Measurements from ENCODE around the gene NID2.

The NID2 gene

DNA sequence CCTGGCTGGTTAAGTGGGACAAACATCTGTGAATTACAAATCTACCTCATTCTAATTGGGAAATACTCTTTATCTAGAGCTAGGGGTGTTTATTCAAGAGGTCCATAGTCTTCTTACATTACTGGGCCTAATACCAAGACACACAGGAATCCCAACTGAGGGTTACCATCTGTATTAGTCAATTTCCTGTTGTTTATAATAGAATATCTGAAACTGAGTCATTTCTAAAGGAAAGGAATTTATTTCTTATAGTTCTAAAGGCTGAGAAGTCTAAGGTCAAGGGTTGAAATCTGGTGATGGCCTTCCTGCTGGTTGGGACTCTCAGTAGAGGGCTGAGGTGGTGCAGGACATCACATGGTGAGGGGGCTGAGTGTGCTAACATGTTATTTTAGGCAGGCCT is 43.5 kb downstream of the NID2 start:
- DNase-seq, result no peak

- no peak for DNase-seq
Measured at GRCh38 chr14:52023518-52023917, 45.3 kb downstream of the NID2 start.

- DNase-seq, result no peak
Measured at GRCh38 chr14:52021957-52022600, 46.8 kb downstream of the NID2 start.

- no peak for DNase-seq
Measured at GRCh38 chr14:52020866-52021717, 47.8 kb downstream of the NID2 start.

DNA sequence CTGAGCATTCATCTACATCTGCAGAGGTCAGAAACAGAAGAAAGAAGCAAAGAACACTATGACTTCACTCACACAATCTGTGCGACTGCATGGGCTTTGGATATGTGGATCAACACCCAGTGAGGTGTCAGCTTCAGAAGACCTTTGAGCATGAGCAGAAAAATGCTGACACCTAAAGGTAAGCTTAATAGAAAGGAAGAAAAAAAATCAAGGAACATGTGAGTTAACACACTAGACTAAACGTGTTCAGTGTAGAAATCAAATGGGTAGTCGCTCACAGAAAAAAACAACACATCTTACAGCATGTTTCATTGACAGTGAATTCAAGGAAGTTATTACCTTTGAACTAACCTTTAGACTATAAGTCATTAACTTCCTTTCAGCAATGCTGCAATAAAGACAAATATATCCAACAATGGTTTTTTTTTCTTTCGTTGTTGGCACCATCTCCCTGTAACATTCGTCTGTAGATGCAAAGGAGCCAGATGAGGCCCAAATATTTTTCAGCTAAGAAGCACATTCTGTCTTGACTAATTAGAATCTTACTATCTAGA is 48.6 kb downstream of the NID2 start:
- DNase-seq, result no peak

DNA sequence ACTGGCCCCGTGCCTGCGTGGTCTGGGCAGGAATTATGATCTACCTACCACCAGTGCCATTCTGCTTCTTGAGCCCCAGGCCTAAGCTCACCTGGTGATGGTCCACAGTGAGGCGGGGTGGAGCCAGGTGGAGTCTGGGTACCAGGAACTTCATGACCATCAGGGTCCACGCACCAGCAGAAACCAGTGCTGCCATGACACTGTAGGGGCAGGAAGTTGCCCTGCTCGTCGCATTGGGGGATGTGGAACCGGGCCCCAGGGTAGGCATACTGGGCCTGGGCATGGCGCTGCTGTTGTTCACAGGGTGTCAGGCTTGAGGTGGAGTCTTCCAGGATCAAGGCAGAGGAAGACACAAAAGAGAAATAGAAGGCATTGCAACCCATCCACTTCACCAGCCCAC is 49.9 kb downstream of the NID2 start:
- no peak for DNase-seq

DNA sequence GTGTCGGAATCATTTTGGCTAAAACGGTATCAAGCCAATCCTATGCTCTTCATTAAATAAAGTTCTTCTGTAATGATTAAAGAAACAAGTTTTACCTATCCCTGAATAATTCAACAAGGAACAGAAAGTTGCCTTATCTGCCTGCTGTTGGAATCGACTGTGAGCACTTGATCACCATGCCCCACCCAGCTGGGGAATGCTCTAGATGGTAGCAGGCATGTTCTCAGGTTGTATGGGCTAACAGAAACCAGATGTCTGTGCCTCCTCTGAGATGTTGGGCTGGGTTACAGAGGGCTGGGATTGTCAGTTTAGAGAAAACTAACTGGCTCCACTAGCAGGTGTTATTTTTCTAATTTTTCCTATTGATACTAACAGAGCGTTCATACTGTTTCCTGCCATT is 50.6 kb downstream of the NID2 start:
- no peak for DNase-seq

GRCh38 chr14:52015411-52016030 is 53.3 kb downstream of the NID2 start:
- DNase-seq, result peak; percentile 10

DNA sequence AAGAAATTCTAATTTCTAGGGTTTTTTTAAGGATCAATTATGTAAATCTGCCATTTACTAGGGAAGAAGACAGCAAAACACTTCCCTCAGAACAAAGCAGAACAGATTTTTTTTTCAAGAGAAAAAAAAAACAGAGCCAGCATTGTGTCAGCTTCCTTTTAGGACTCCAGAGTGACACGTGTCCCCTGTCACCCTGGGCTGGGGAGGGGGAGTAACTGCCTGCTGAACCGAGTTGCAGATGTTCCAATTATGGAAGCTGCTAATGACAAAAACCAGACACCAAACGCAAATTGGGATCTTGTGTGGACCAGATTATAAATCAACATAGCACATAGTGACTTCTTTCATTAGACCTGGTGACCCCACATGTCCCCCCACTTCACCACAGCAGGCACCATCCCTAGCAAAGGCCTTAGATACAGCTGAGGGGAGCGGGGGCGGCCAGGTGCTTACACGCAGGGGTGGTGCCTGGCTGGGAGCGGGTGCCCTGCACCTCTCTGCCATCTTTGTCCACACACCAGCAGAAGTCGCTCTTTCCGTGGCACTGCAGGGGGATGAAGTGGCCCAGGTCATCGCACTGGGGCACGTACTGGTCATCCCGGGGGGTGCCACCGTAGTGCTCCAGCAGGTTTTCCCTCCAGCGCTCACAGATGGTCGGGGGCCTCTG is 54.1 kb downstream of the NID2 start:
- DNase-seq, result no peak

DNA sequence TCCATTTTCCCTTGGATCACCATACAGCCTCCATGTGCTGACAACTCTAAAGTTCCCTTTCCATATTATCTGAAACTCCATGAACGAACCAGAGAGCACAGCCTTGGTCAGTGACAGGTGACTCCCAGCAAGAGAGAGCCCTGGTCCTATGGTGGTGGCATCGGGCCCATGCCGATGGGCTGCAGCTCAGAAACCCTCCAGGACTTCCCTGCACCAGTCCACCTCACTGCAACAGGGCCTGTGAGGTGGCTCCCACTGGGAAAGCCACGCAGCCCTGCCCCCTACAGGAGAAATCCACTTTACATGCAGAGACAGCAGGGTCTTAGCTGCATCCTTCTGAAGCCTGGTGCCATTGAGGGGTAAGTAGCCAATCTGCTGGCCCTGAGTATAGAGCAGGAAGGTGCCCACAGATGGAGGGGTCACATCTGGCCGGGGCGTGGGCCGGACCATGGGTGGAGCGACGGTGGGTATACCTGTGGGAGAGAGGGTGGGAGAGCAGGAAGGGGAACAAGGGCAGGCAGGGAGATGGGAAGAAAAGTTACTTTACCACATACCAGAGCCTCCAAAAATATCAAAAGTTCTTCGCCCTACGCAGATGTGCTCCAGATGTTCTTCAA is 54.8 kb downstream of the NID2 start:
- peak; percentile 16 for DNase-seq

- DNase-seq, result no peak
Measured at GRCh38 chr14:52012635-52013034, 56.2 kb downstream of the NID2 start.

GRCh38 chr14:52011523-52011922 is 57.3 kb downstream of the NID2 start:
- no peak for DNase-seq

DNA sequence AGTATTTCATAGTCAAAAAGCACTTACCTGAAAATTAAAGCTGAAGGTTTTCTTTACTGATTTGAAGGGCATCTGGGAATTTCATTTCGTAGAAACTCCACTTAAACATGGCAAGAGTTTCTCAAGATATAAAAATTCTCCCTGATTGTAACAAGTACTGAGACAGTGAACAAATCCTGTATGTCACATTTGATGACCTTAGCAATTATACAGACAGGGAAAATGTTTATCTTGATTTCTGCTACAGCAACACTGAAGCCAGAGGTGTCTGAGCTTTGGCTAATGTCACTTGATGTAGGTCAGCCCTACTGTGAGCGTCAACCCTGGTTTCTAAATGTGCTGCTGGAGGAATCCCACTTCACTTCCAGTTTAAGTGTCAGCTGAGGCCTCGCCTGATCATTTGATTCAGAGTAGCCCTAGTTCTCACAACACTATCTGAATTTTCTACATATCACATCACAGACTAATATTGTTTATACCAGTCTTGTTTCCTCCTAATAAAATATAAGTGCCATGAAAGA is 58.6 kb downstream of the NID2 start:
- no peak for DNase-seq

DNA sequence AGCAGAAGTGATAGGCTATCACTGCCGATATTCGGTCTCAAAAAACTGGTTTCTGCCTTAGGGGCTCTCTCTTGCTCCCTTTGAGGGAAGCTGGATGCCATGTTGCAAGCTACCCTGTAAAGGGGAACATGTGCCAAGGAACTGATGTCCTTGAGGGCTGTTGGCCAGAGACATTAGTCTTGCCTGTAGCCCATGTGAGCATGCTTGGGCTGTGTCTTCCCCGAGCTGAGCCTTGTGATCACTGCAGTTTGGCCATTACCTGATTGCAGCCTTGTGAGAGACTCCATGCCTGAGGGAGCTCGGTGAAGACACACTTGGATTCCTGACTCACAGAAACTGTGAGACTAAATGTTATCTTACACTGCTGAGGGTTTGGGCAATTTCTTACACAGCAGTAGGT is 60.7 kb downstream of the NID2 start:
- DNase-seq, result no peak

GRCh38 chr14:52007637-52008036 is 61.2 kb downstream of the NID2 start:
- no peak for DNase-seq

DNA sequence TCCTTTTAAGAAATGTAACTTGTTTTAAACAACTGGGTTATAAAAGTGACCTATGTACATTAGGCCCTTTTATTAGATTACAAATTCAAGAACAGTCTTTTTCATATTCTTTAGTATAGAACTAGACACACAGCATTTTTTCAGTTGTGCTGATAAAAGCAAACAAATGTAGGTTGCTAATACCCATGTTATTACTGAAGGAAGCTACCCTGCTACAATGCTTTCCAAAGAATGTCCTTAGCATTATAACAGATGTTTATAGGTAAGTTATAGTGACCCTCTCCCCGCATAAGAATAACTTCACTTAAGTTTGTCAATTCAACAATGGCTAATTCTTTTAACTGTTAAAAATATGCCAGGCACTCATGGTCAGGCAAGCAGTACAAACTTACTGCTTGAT is 61.6 kb downstream of the NID2 start:
- no peak for DNase-seq

DNA sequence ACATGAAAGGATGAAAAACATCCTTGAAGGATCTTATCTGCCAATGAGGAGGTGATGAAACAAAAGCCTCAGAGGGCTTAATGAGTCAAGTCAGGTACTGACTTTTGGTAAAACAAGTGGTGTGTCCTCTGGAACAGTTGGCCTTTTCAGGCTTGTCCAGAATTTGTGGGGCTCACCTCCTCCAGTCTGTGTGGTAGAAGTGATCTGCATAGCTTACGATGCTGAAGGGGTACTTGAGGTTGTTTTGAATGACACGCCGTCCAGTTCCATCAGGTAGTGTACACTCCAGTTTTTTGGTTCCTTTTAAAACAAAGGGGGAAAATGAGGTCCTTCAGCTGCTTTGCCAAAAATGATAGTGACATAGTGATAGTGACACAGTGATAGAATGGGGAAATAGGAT is 62.5 kb downstream of the NID2 start:
- DNase-seq, result no peak

GRCh38 chr14:52005625-52006024 is 63.2 kb downstream of the NID2 start:
- no peak for DNase-seq

DNA sequence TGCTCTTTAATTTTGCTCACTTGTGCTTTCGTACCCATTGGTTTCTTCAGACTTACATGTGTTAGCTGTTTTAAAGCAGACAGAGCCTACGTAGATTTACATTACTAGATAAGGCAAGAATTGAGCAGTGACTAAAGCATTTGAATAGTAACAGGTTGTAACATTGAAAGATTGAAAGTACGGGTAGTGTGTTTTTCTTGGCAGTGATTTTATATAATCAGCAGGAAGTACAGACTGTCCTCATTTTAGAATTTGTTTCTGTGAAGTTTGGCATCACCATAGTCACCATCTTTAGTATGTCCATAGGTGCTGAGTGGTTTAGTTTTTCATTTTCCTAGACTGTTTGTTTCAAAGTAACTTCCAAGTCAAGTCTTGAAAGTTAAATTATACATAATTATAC is 65.5 kb downstream of the NID2 start:
- no peak for DNase-seq

DNA sequence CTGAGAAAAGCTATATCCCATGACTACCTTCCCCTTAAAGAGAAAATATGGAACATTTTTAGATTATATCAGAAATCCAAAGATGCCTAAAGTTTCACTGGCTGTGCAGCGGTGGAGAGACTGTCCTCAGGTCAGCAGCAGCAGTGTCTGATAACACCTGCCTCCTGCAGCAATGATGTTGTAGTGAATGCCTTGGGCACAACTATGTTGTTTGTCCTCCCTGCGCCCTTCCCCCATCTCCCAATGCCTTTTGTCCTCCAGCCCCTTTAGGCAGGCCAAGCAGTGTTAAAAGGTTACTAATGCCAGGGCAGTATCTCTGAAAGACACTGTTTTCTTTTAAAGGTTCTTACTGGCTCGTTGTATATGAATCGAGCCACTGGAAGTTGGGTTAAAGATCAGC is 66.3 kb downstream of the NID2 start:
- DNase-seq, result no peak

GRCh38 chr14:52000696-52001095 is 68.2 kb downstream of the NID2 start:
- no peak for DNase-seq

DNA sequence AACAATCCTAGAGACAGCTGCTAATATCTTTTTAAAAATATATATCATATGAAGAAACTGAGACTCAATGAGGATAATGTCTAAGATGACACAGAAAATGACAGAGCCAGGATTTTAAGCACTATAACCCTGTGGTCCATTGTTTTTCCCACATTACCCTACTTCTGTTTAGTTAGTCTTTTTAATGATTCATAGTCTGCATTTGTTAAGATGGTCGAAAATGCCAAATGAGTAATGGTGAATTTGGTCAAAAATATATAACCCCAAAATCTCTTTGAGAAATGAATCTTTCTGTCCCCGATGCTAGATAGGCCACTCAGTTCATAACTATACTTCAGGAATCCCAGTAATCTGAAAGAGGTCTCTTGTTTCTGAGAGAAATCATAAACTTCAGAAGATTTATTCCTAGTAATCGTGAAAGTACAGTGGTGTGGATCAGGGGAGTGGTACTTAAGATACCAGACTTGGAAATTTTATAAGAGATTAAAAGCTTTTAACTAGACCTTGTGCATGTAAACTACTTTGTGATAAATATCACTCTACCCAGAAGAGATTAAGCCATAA is 68.8 kb downstream of the NID2 start:
- no peak for DNase-seq

Measured in NCI-H748 treated with DMSO at 0.1 percent for 48 hours (cell line).